ENCODE measurements around the gene TMEM19. TPM values are rescaled to one million over a fixed set of nuclear protein-coding genes. Genes with fewer than 3 reads are reported as not detected.
"Not testable (repeated sequence)": the region's sequence is repeated elsewhere in the genome, so short reads cannot be mapped to it uniquely, and the experiment has no call there.

TMEM19 gene
- total and polyA plus RNA-seq, 2 of the 8 experiments (the other 6 are each of a cell fraction or from before 2014, with no cell fraction given) = 12.6 to 19.1 TPM

DNA sequence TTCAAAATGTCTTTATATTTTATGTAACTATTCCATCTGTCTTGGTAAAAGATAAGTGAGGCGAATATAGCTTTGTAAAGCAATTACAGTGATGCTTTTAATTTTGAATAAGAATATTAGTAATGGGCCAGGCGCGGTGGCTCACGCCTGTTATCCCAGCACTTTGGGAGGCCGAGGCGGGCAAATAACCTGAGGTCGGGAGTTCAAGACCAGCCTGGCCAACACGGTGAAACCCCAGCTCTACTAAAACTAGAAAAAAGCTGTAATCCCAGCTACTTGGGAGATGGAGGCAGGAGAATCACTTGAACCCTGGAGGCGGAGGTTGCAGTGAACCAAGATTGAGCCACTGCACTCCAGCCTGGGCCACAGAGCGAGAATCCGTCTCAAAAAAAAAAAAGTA lies 1.3 kb downstream of the TMEM19 start:
- not testable (repeated sequence) for FAIRE-seq; H4K20me1 ChIP-seq (replicated peaks in 1 of 2; ENCODE audit: control insufficient read depth in 1 of 2, insufficient read depth in 2 of 2, low read length in 2 of 2); H3K23me2 ChIP-seq (ENCODE audit: low read depth, low read length); H2BK5ac ChIP-seq (ENCODE audit: low read depth, low read length); H3K9me3 ChIP-seq (ENCODE audit: insufficient read depth in 2 of 2, low read depth in 1 of 2, low read length in 1 of 2); H3K79me1 ChIP-seq (ENCODE audit: low read depth, low read length); H2AFZ ChIP-seq (ENCODE audit: low read length); H2AK5ac ChIP-seq (ENCODE audit: low read depth, low read length); H4K8ac ChIP-seq (ENCODE audit: extremely low read depth, insufficient read depth, low read length); H3K18ac ChIP-seq (ENCODE audit: extremely low read depth, low read length); H3K14ac ChIP-seq (ENCODE audit: insufficient read length); H4K91ac ChIP-seq (replicated peaks; ENCODE audit: insufficient read length, low read length); H3K4ac ChIP-seq (replicated peaks; ENCODE audit: insufficient read length, low read depth, low read length); H4K5ac ChIP-seq (ENCODE audit: insufficient read length, low read depth, low read length); H2BK12ac ChIP-seq (ENCODE audit: low read depth, low read length); DNase-seq (ENCODE audit: low read depth in 1 of 2, low spot score in 2 of 2); H3K79me2 ChIP-seq (ENCODE audit: control insufficient read depth in 1 of 2, insufficient read depth in 2 of 2, low read length in 2 of 2); H3K27ac ChIP-seq (ENCODE audit: low read depth, low read length); H2BK15ac ChIP-seq (ENCODE audit: low read length); H3K56ac ChIP-seq (replicated peaks; ENCODE audit: insufficient read length, low read depth, low read length); H3K4me1 ChIP-seq (replicated peaks in 1 of 4; ENCODE audit: control insufficient read depth in 3 of 4, insufficient read depth in 4 of 4, low read length in 3 of 4); H3K9ac ChIP-seq (replicated peaks in 1 of 4; ENCODE audit: extremely low read depth in 1 of 4, low read depth in 3 of 4, low read length in 3 of 4); H3K36me3 ChIP-seq (ENCODE audit: control insufficient read depth in 2 of 4, insufficient read depth in 4 of 4, low read length in 3 of 4); H2BK120ac ChIP-seq (replicated peaks; ENCODE audit: low read depth, low read length); H2BK20ac ChIP-seq (ENCODE audit: low read length); H3K23ac ChIP-seq (ENCODE audit: insufficient read length); H3K27me3 ChIP-seq (replicated peaks in 1 of 4; ENCODE audit: control insufficient read depth in 3 of 4, extremely low read depth in 1 of 4, insufficient read depth in 3 of 4, low read length in 3 of 4)
- whole genome bisulfite sequencing, 2 experiments (ENCODE audit: extremely low coverage in 1 of 2, insufficient coverage in 1 of 2, insufficient read length in 1 of 2, insufficient replicate concordance in 2 of 2, low coverage in 1 of 2, low lambda C conversion rate in 2 of 2, missing lambda C conversion rate in 1 of 2) = 92% methylated on average over 11 of the region's 11 CpGs; no CpG with 5 or more reads in 1 of the 2 experiments
- CTCF ChIA-PET (ENCODE audit: partially characterized antibody) = interaction anchor here (0.6 to 4.1 kb wide), 8 partner anchors 18 to 183 kb away, joined by 3 to 21 read pairs (median 4); partner anchors contain the start of genes THAP2 and ZFC3H1
- H3K4me3 ChIP-seq (ENCODE audit: extremely low read depth in 1 of 4, insufficient read depth in 2 of 4, low read depth in 3 of 4, low read length in 4 of 4) = peak overlapping the region in 3 of 4 experiments; percentile 46 to 78 (median 68); a peak in 5 of 8 replicates
- peak overlapping the region; percentile 32 to 72 for H3K4me2 ChIP-seq (ENCODE audit: insufficient read depth in 1 of 2, low read depth in 2 of 2, low read length in 2 of 2)
- POLR2A ChIA-PET (ENCODE audit: partially characterized antibody) = interaction anchor here (2.1 to 6.1 kb wide), 2 partner anchors 10 to 23 kb away, joined by 8 to 81 read pairs; partner anchors contain the start of genes THAP2 and ZFC3H1

Measured in H1 (cell line).